Esophagus squamous epithelium (tissue), 4 donors: Measurements from ENCODE around the gene SLC6A17.

Source experiments
- CTCF ChIP-seq, 6 experiments: fragments of 450-650 bp in 4 of 6; fragments of 200-600 bp in 2 of 6; sonication (generic) in 2 of 6; IDR thresholded peaks; one replicate each; pipeline ENCODE4 v1.5.1; 2016 to 2019; ENCODE audit warnings: antibody characterized with exemption in 6 of 6, mild to moderate bottlenecking in 4 of 6, moderate library complexity in 4 of 6
- POLR2A ChIP-seq, 4 donors: fragments of 450-650 bp; IDR thresholded peaks; one replicate each; pipeline ENCODE4 v1.6.1; 2017; ENCODE audit warnings: antibody characterized with exemption in 4 of 4, mild to moderate bottlenecking in 4 of 4, moderate library complexity in 3 of 4

- no peak for TF ChIP-seq CTCF (IDR thresholded peaks at IDR 0.05)
- TF ChIP-seq POLR2A (IDR thresholded peaks at IDR 0.05) = no peak
Measured at GRCh38 chr1:110161849-110162248, 11.6 kb downstream of the SLC6A17 start.
